Measurements from ENCODE around the gene MUC5AC. TPM values are rescaled to one million over a fixed set of nuclear protein-coding genes. Genes with fewer than 3 reads are reported as not detected.
"Not testable (repeated sequence)": the region's sequence is repeated elsewhere in the genome, so short reads cannot be mapped to it uniquely, and the experiment has no call there.

MUC5AC gene, protein sequence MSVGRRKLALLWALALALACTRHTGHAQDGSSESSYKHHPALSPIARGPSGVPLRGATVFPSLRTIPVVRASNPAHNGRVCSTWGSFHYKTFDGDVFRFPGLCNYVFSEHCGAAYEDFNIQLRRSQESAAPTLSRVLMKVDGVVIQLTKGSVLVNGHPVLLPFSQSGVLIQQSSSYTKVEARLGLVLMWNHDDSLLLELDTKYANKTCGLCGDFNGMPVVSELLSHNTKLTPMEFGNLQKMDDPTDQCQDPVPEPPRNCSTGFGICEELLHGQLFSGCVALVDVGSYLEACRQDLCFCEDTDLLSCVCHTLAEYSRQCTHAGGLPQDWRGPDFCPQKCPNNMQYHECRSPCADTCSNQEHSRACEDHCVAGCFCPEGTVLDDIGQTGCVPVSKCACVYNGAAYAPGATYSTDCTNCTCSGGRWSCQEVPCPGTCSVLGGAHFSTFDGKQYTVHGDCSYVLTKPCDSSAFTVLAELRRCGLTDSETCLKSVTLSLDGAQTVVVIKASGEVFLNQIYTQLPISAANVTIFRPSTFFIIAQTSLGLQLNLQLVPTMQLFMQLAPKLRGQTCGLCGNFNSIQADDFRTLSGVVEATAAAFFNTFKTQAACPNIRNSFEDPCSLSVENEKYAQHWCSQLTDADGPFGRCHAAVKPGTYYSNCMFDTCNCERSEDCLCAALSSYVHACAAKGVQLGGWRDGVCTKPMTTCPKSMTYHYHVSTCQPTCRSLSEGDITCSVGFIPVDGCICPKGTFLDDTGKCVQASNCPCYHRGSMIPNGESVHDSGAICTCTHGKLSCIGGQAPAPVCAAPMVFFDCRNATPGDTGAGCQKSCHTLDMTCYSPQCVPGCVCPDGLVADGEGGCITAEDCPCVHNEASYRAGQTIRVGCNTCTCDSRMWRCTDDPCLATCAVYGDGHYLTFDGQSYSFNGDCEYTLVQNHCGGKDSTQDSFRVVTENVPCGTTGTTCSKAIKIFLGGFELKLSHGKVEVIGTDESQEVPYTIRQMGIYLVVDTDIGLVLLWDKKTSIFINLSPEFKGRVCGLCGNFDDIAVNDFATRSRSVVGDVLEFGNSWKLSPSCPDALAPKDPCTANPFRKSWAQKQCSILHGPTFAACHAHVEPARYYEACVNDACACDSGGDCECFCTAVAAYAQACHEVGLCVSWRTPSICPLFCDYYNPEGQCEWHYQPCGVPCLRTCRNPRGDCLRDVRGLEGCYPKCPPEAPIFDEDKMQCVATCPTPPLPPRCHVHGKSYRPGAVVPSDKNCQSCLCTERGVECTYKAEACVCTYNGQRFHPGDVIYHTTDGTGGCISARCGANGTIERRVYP (N-terminal part only)
- polyA plus RNA-seq = 10 to 100 TPM in 1 of 3 donors, under 1 TPM in 2; 0.03 to 24.5 (median 0.56) TPM

GRCh38 chr11:1157645-1158591 is at the start of gene MUC5AC:
Gene MUC5AC, plus strand, starts transcription at chr11:1157953. Its CDS starts 47 bp downstream, at chr11:1158000.
- WGBS, 3 donors = 75 to 83% (median 81%) methylated on average over 26 to 32 of the region's 32 CpGs
- H3K27ac ChIP-seq (ENCODE audit: low read depth, low read length) = no peak within 1 kb of the TSS

- WGBS, 3 donors = 75 to 84% (median 83%) methylated on average over 29 of the region's 29 CpGs
Measured at GRCh38 chr11:1108246-1108900, 49.4 kb upstream of the MUC5AC start.

GRCh38 chr11:1109101-1109917 is 48.4 kb upstream of the MUC5AC start:
- H3K27ac ChIP-seq (ENCODE audit: low read depth, low read length) = no peak overlapping the region
- 71 to 84% (median 78%) methylated on average over 25 to 28 of the region's 28 CpGs for WGBS, 3 donors

More at GRCh38 chr11:1108246-1108900, 49.4 kb upstream of the MUC5AC start:
- H3K27ac ChIP-seq (ENCODE audit: low read depth, low read length) = no peak overlapping the region

DNA sequence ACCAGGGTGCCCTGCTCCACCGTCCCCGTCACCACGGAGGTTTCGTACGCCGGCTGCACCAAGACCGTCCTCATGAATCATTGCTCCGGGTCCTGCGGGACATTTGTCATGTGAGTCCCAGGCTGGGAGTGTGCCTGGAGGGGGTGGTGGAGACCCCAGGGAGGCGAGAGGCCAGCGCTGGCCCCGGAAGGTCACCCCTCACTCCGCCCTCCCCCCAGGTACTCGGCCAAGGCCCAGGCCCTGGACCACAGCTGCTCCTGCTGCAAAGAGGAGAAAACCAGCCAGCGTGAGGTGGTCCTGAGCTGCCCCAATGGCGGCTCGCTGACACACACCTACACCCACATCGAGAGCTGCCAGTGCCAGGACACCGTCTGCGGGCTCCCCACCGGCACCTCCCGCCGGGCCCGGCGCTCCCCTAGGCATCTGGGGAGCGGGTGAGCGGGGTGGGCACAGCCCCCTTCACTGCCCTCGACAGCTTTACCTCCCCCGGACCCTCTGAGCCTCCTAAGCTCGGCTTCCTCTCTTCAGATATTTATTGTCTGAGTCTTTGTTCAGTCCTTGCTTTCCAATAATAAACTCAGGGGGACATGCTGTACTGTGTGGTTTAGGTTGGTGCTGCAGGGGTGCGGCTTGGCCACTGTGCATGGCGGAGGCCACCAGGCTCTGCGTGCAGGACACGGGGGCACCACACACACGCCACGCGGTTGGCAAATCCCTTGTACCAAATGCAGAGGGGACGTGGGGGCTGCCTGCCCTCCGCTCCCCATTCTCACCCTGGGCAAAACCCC is 47.6 kb upstream of the MUC5AC start:
- no peak overlapping the region for H3K27ac ChIP-seq (ENCODE audit: low read depth, low read length)
- WGBS, 3 donors = 79 to 86% (median 86%) methylated on average over 39 of the region's 39 CpGs

DNA sequence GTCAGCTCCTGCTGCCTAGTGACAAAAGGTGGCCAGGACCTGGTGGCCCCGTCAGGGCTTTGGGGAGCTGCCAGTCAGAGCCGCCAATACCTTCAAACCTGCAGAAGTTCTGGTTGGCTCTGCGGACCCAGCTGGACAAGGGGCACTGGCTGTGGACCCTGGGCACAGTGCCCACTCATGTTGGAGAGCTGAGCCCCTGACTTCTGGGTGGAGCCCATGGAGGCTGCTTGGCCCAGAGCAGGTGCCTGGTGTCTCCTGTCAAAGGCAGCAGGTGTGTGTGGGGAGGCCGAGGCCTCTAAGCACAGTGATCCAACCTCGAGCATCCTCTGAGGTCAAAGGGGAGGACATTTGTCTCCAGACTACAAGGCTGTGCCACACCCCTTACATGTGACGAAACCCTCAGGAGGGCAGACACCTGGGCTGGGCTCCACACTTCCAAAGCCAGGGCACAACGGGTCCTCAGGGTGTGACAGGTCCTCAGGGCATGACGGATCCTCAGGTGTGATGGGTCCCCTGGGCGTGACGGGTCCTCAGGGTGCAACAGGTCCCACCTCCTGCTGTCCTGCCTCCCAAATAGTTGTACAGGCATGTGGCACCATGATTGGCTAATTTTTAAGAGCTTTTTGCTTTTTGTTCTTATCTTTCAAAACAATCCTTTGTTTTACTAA is 46.1 kb upstream of the MUC5AC start:
- no peak overlapping the region for H3K27ac ChIP-seq (ENCODE audit: low read depth, low read length)

GRCh38 chr11:1112351-1113191 is 45.2 kb upstream of the MUC5AC start:
- WGBS, 3 donors = 86 to 97% (median 91%) methylated on average over 13 to 14 of the region's 14 CpGs
- H3K27ac ChIP-seq (ENCODE audit: low read depth, low read length) = no peak overlapping the region

More for the DNA sequence above, 46.1 kb upstream of the MUC5AC start:
- 71 to 83% (median 79%) methylated on average over 10 of the region's 10 CpGs for WGBS, 3 donors

GRCh38 chr11:1113405-1114201 is 44.1 kb upstream of the MUC5AC start:
- WGBS, 3 donors = 79 to 87% (median 87%) methylated on average over 33 to 36 of the region's 36 CpGs
- H3K27ac ChIP-seq (ENCODE audit: low read depth, low read length) = no peak overlapping the region

DNA sequence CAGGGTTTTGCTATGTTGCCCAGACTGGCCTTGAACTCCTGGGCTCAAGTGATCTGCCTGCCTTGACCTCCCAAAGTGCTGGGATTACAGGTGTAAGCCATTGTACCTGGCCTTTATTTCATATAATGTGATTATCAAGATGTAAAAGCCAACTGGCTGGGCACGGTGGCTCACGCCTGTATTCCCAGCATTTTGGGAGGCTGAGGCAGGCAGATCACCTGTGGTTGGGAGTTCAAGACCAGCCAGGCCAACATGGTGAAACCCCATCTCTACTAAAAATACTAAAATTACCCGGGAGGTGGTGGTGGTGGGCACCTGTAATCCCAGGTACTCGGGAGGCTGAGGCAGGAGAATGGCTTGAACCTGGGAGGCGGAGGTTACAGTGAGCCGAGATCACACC is 42.5 kb upstream of the MUC5AC start:
- not testable (repeated sequence) for H3K27ac ChIP-seq (ENCODE audit: low read depth, low read length)
- 79 to 92% (median 91%) methylated on average over 6 of the region's 6 CpGs for WGBS, 3 donors

- WGBS, 3 donors = 82 to 96% (median 91%) methylated on average over 12 of the region's 12 CpGs
- H3K27ac ChIP-seq (ENCODE audit: low read depth, low read length) = no peak overlapping the region
Measured at GRCh38 chr11:1116104-1116503, 41.6 kb upstream of the MUC5AC start.

GRCh38 chr11:1116666-1117390 is 40.9 kb upstream of the MUC5AC start:
- H3K27ac ChIP-seq (ENCODE audit: low read depth, low read length) = no peak overlapping the region
- 56 to 67% (median 58%) methylated on average over 23 of the region's 23 CpGs for WGBS, 3 donors

- no peak overlapping the region for H3K27ac ChIP-seq (ENCODE audit: low read depth, low read length)
- WGBS, 3 donors = 64 to 79% (median 68%) methylated on average over 6 of the region's 6 CpGs
Measured at GRCh38 chr11:1117992-1118391, 39.8 kb upstream of the MUC5AC start.

DNA sequence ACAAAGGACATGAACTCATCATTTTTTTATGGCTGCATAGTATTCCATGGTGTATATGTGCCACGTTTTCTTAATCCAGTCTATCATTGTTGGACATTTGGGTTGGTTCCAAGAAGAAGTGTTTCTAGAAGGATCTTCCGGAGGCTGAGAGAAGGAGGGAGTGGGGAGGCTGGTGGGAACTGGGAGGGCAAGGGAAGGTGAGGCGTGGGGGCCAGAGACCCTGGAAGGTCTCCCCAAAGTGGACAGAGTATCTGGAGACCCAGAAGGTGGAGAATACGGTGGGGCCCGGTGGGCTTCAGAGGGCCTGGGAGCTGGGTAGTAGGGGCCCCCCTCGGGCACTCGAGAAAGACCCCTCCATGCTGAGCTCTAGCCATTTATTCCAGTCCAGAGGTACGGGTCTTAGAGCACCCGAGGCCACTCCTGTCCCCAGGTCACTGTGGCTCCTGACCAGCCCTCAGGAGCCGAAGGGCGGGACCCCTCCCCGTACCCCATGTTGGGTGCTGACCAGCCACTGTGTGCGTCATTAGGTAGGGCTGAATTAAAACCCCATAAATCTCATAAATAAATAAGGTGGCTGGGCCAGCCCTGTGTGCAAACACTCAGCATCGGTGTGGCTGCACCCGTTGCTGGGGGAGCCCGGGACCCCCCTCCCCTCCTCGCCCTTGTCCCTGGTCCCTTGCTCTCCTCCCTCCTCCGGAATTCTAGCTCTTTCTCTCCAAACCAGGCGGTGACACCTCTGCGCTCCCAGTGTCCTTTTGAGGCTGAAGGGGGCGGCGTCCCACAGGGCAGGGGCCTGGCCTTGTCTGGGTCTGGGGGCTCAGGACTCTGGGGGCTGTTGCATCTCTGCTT is 38.8 kb upstream of the MUC5AC start:
- H3K27ac ChIP-seq (ENCODE audit: low read depth, low read length) = no peak overlapping the region
- WGBS, 3 donors = 48 to 73% (median 68%) methylated on average over 22 of the region's 22 CpGs

Measured in adipose tissue (tissue), 3 donors.